Smooth muscle cell (in vitro differentiated cells): Measurements from ENCODE around the gene PHLDA1. TPM values are rescaled to one million over a fixed set of nuclear protein-coding genes. Genes with fewer than 3 reads are reported as not detected.

Source experiments
- DNase-seq: peaks from one replicate; lab custom pipeline; 2025; ENCODE audit not compliant: unreplicated experiment; lab: John Stamatoyannopoulos, UW
- H2AFZ ChIP-seq: fragments of 200-600 bp; sonication (generic); 2 replicates; pipeline ENCODE4 v1.6.0; 2016; ENCODE audit warnings: antibody characterized with exemption, low read depth, mild to moderate bottlenecking
- H3F3A ChIP-seq: fragments of 200-600 bp; sonication (generic); 2 replicates; pipeline ENCODE4 v1.6.0; 2017; ENCODE audit warnings: antibody characterized with exemption, low read depth
- H3K27ac ChIP-seq: fragments of 200-600 bp; sonication (generic); 2 replicates; pipeline ENCODE4 v1.5.1; 2016; ENCODE audit warnings: low read depth, mild to moderate bottlenecking
- H3K27me3 ChIP-seq: fragments of 200-600 bp; sonication (generic); 2 replicates; pipeline ENCODE4 v1.6.1; 2016; ENCODE audit warnings: low read depth, mild to moderate bottlenecking
- H3K36me3 ChIP-seq: fragments of 200-600 bp; sonication (generic); 2 replicates; pipeline ENCODE4 v1.5.1; 2016; ENCODE audit warnings: low read depth
- H3K4me1 ChIP-seq: fragments of 200-600 bp; sonication (generic); 2 replicates; pipeline ENCODE4 v1.5.1; 2016; ENCODE audit warnings: low read depth
- H3K4me2 ChIP-seq: fragments of 200-600 bp; sonication (generic); 2 replicates; pipeline ENCODE4 v1.6.0; 2016; ENCODE audit warnings: mild to moderate bottlenecking
- H3K4me3 ChIP-seq: fragments of 200-600 bp; sonication (generic); 2 replicates; pipeline ENCODE4 v1.5.1; 2016; ENCODE audit warnings: mild to moderate bottlenecking
- H3K79me2 ChIP-seq: fragments of 200-600 bp; sonication (generic); 2 replicates; pipeline ENCODE4 v1.6.0; 2016; ENCODE audit warnings: low read depth, mild to moderate bottlenecking
- H3K9ac ChIP-seq: fragments of 200-600 bp; sonication (generic); 2 replicates; pipeline ENCODE4 v1.6.0; 2016; ENCODE audit warnings: low read depth
- H3K9me3 ChIP-seq: fragments of 200-600 bp; sonication (generic); replicated peaks from 2 replicates; pipeline ENCODE4 v1.5.1; 2016; ENCODE audit warnings: low read depth
- H4K20me1 ChIP-seq: fragments of 200-600 bp; sonication (generic); 2 replicates; pipeline ENCODE4 v1.6.0; 2016; ENCODE audit warnings: low read depth
- WGBS: methylation state at CpG from one replicate; pipeline ENCODE4 v1.1.7; 2016; ENCODE audit warnings: low lambda C conversion rate; 5-methylcytosine and 5-hydroxymethylcytosine counted together
- polyA plus RNA-seq: library from polyadenylated mRNA; unstranded; fragments of >200 nt; fragmentation: Nextera tagmentation; extraction: Ambion mirVana; gene quantifications from 2 replicates; pipeline ENCODE4 v1.2.1, GENCODE V29; 2016
- total RNA-seq: library from RNA; depleted of rRNA; stranded (reverse); fragments of >200 nt; gene quantifications from 2 replicates; pipeline ENCODE4 v1.2.3, GENCODE V29; 2014
- TF ChIP-seq, protein P1 (sequence below): fragments of 200-600 bp; sonication (generic); IDR thresholded peaks from 2 replicates; pipeline ENCODE4 v1.5.1; 2017; ENCODE audit warnings: borderline replicate concordance, mild to moderate bottlenecking, antibody characterized with exemption; ENCODE audit not compliant: insufficient read depth, poor library complexity, severe bottlenecking

PHLDA1 gene
- total and polyA plus RNA-seq, 2 experiments from 2014 or later, result 70.2 to 88.6 TPM

DNA sequence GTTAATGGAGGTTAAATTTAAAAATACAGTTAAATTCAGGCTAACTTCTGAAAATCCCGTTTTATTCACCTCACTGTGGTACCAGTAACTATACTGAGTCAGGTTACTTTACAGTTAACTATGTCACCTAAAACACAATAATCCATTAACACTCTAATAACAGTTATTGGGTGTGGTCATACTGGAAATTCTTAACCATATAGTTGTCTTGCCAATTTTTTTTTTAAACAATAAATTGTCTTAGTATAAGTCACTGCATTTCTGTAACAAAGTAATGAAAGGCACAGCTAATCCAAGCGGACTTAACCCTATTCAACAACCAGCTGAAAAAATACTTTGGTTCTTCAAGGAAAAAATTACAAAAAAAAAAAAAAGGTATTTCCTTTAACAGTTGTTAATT lies 16.2 kb upstream of the PHLDA1 start:
- 94% methylated on average over 2 of the region's 2 CpGs for WGBS

DNA sequence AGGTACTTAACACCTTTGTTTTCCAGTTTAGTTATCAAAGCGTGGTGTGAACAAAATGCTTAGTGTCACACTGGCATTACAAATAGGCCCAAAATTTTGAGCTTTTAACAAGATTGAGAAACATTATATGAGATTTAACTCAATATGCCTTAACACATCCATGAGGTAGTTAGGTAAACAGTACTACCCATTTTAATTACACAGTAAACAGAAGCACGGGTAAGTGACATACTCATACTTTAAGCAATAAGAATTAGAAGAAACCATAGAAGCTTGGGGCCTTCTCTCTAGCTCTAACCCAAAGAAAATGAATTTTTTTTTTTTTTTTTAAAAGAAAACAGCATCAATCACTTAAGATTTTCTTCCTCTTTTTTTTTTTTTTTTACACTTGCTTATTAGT lies 15.5 kb upstream of the PHLDA1 start:
- H3K9ac ChIP-seq, result no peak overlapping the region
- no peak overlapping the region for H3K27ac ChIP-seq
- H3K4me3 ChIP-seq, result no peak overlapping the region
- H2AFZ ChIP-seq, result no peak overlapping the region
- WGBS, result 92% methylated on average over 2 of the region's 2 CpGs
- H3K27me3 ChIP-seq, result no peaks in the 10 kb centered on the region
- peaks cover 37% of the 10 kb centered on the region for H3K36me3 ChIP-seq
- no peak for DNase-seq
- H3F3A ChIP-seq, result peaks cover 15% of the 10 kb centered on the region
- H3K4me2 ChIP-seq, result no peak overlapping the region
- no peaks in the 10 kb centered on the region for H3K9me3 ChIP-seq
- TF ChIP-seq, protein P1, sequence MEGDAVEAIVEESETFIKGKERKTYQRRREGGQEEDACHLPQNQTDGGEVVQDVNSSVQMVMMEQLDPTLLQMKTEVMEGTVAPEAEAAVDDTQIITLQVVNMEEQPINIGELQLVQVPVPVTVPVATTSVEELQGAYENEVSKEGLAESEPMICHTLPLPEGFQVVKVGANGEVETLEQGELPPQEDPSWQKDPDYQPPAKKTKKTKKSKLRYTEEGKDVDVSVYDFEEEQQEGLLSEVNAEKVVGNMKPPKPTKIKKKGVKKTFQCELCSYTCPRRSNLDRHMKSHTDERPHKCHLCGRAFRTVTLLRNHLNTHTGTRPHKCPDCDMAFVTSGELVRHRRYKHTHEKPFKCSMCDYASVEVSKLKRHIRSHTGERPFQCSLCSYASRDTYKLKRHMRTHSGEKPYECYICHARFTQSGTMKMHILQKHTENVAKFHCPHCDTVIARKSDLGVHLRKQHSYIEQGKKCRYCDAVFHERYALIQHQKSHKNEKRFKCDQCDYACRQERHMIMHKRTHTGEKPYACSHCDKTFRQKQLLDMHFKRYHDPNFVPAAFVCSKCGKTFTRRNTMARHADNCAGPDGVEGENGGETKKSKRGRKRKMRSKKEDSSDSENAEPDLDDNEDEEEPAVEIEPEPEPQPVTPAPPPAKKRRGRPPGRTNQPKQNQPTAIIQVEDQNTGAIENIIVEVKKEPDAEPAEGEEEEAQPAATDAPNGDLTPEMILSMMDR, result no peak
- H3K79me2 ChIP-seq, result no peaks in the 10 kb centered on the region
- H3K4me1 ChIP-seq, result no peaks in the 10 kb centered on the region
- peaks cover 17% of the 10 kb centered on the region for H4K20me1 ChIP-seq

More for the DNA sequence above, 16.2 kb upstream of the PHLDA1 start:
- peaks cover 22% of the 10 kb centered on the region for H4K20me1 ChIP-seq
- no peaks in the 10 kb centered on the region for H3K4me1 ChIP-seq
- H3K9ac ChIP-seq, result no peak overlapping the region
- no peak overlapping the region for H3K4me3 ChIP-seq
- H3K4me2 ChIP-seq, result no peak overlapping the region
- TF ChIP-seq, protein P1, result no peak
- peaks cover 43% of the 10 kb centered on the region for H3K36me3 ChIP-seq
- no peaks in the 10 kb centered on the region for H3K27me3 ChIP-seq
- no peaks in the 10 kb centered on the region for H3K9me3 ChIP-seq
- no peak overlapping the region for H2AFZ ChIP-seq
- H3F3A ChIP-seq, result peaks cover 15% of the 10 kb centered on the region
- no peaks in the 10 kb centered on the region for H3K79me2 ChIP-seq
- no peak for DNase-seq
- H3K27ac ChIP-seq, result no peak overlapping the region

DNA sequence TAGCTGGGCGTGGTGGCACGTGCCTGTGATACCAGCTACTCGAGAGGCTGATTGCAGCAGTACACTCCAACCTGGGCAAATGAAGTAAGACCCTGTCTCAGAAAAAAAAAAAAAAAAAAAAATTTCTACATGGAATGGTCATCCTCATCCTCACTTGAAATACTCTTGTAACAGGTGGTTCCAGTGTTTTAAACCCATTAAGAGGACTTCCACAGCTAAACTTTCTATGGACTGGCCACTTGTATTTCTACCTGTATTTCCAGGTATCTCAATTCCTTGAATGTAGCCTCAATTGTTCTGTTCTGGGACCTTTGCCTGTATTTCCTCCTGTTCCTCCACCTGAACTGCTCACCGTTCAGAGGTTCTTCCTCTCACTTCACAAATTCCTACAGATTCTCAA lies 11.8 kb upstream of the PHLDA1 start:
- no peak overlapping the region for H3K27ac ChIP-seq
- H4K20me1 ChIP-seq, result no peaks in the 10 kb centered on the region
- TF ChIP-seq, protein P1, result no peak
- H3K4me2 ChIP-seq, result no peak overlapping the region
- no peaks in the 10 kb centered on the region for H3K79me2 ChIP-seq
- H3F3A ChIP-seq, result peaks cover 18% of the 10 kb centered on the region
- no peak overlapping the region for H3K4me3 ChIP-seq
- peaks cover 16% of the 10 kb centered on the region for H3K36me3 ChIP-seq
- no peaks in the 10 kb centered on the region for H3K4me1 ChIP-seq
- H3K27me3 ChIP-seq, result no peaks in the 10 kb centered on the region
- H2AFZ ChIP-seq, result no peak overlapping the region
- H3K9me3 ChIP-seq, result no peaks in the 10 kb centered on the region
- H3K9ac ChIP-seq, result no peak overlapping the region
- DNase-seq, result no peak
- WGBS, result 95% methylated on average over 4 of the region's 4 CpGs

DNA sequence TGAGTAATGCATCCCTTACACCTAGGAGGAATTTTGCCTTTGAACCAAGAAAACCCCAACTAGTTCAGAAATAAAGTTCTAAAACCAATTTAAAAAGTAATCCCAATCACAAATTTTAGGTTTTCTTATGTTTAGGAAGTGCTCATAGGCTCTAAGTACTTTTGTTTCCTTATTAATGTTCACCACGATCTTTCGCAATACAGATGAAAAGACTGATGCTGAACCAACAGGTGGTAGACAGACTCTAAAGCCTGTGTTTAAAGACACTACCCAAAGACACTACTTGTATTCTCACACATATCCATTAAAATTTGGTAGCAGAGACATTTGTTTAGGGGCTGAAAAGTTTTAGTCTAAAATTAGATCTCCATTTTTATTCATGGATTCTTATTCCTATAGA lies 10.6 kb upstream of the PHLDA1 start:
- Histone ChIP-seq H3K27ac (no peak overlapping the region), H3F3A (peaks cover 14% of the 10 kb centered on the region), H3K9me3 (no peaks in the 10 kb centered on the region), H3K4me2 (no peak overlapping the region), H3K79me2 (no peaks in the 10 kb centered on the region), H2AFZ (no peak overlapping the region), H4K20me1 (no peaks in the 10 kb centered on the region), H3K4me3 (no peak overlapping the region), H3K27me3 (no peaks in the 10 kb centered on the region), H3K4me1 (peaks cover 11% of the 10 kb centered on the region), H3K9ac (no peak overlapping the region), H3K36me3 (peaks cover 8% of the 10 kb centered on the region)
- 98% methylated on average over 2 of the region's 2 CpGs for WGBS
- TF ChIP-seq, protein P1, result no peak
- no peak for DNase-seq
